ENCODE measurements around the gene MOSMO.

The MOSMO gene

GRCh38 chr16:21973945-21974344 is 34.0 kb upstream of the MOSMO start:
- no peak overlapping the region for H3K4me3 ChIP-seq (ENCODE audit: low read depth, low read length)
- TF ChIP-seq, protein P1, sequence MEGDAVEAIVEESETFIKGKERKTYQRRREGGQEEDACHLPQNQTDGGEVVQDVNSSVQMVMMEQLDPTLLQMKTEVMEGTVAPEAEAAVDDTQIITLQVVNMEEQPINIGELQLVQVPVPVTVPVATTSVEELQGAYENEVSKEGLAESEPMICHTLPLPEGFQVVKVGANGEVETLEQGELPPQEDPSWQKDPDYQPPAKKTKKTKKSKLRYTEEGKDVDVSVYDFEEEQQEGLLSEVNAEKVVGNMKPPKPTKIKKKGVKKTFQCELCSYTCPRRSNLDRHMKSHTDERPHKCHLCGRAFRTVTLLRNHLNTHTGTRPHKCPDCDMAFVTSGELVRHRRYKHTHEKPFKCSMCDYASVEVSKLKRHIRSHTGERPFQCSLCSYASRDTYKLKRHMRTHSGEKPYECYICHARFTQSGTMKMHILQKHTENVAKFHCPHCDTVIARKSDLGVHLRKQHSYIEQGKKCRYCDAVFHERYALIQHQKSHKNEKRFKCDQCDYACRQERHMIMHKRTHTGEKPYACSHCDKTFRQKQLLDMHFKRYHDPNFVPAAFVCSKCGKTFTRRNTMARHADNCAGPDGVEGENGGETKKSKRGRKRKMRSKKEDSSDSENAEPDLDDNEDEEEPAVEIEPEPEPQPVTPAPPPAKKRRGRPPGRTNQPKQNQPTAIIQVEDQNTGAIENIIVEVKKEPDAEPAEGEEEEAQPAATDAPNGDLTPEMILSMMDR (IDR thresholded peaks at IDR 0.05; ENCODE audit: low read depth, low read length) = no peak
- DNase-seq = no peak
- H3K9me3 ChIP-seq = no peaks in the 10 kb centered on the region
- no peaks in the 10 kb centered on the region for H3K4me1 ChIP-seq
- peaks cover 92% of the 10 kb centered on the region for H3K36me3 ChIP-seq
- H3K27me3 ChIP-seq = no peaks in the 10 kb centered on the region

DNA sequence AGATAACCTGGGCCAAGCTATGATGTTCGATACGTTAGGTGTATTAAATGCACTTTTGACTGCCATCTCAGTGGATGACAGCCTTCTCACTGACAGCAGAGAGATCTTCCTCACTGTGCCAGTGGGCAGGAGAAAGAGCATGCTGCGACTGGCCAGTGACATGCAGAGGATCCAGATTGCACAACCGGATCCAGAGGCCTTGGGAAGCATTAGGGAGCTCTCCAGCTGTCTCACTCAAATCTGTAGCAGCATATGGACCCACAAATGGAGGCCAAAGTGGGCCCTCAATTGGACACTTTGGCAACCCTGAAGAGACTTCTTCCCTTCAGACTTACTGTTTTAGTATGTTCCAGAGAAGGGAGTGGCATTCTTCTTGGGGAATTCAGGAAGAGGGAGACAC is 27.9 kb upstream of the MOSMO start:
- H3K4me3 ChIP-seq (ENCODE audit: low read depth, low read length) = no peak overlapping the region
- DNase-seq = no peak
- H3K27me3 ChIP-seq = no peaks in the 10 kb centered on the region
- no peaks in the 10 kb centered on the region for H3K4me1 ChIP-seq
- TF ChIP-seq, protein P1 (IDR thresholded peaks at IDR 0.05; ENCODE audit: low read depth, low read length) = no peak
- no peaks in the 10 kb centered on the region for H3K9me3 ChIP-seq
- peaks cover 98% of the 10 kb centered on the region for H3K36me3 ChIP-seq

DNA sequence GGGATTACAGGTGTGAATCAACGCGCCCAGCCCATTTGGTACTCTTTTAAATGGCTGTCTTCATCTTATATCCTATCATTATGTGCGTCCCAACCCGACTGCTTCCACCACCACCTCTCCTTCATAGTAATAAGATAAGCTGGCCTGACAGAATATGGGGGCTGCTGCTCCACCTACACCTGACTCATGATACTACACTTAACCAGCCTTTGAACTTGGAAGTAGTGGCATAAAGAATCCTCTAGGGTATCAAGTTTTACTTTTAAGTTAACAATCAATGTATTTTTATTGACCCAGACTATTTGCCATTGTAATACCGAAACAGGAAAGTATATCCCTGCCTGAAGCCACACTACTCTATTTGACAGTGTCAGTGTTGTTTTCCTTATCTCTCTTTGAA is 25.8 kb upstream of the MOSMO start:
- Histone ChIP-seq H3K9me3 (no peaks in the 10 kb centered on the region), H3K4me1 (no peaks in the 10 kb centered on the region), H3K27me3 (no peaks in the 10 kb centered on the region), H3K36me3 (peaks cover 79% of the 10 kb centered on the region), H3K4me3 (ENCODE audit: low read depth, low read length) (no peak overlapping the region)
- TF ChIP-seq, protein P1 (IDR thresholded peaks at IDR 0.05; ENCODE audit: low read depth, low read length) = no peak
- DNase-seq = no peak

GRCh38 chr16:21984062-21984461 is 23.8 kb upstream of the MOSMO start:
- Histone ChIP-seq H3K9me3 (no peaks in the 10 kb centered on the region), H3K36me3 (peaks cover 60% of the 10 kb centered on the region), H3K4me1 (no peaks in the 10 kb centered on the region), H3K4me3 (ENCODE audit: low read depth, low read length) (no peak overlapping the region), H3K27me3 (no peaks in the 10 kb centered on the region)
- TF ChIP-seq, protein P1 (IDR thresholded peaks at IDR 0.05; ENCODE audit: low read depth, low read length) = no peak
- DNase-seq = no peak

DNA sequence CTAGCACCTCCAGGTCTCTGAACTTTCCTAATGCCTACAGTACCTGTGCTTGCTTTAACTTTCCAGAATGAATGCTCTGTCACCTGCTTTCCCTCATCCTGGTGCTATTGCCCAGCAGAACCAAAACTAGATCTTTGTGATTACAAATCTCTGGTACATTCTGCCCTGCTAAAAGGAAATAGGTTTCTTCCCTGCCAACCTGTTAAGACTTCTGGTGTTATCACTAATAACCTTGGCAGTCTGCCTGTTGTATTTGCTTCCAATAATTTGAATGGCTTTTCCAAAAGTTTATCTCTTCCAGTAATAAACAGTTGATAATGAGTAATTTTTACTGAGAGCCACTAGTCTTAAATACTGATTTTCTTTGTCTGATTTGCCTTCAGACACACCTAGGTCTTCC is 22.4 kb upstream of the MOSMO start:
- Histone ChIP-seq H3K4me1 (no peaks in the 10 kb centered on the region), H3K27me3 (no peaks in the 10 kb centered on the region), H3K4me3 (ENCODE audit: low read depth, low read length) (no peak overlapping the region), H3K9me3 (no peaks in the 10 kb centered on the region), H3K36me3 (peaks cover 45% of the 10 kb centered on the region)
- TF ChIP-seq, protein P1 (IDR thresholded peaks at IDR 0.05; ENCODE audit: low read depth, low read length) = no peak
- no peak for DNase-seq

GRCh38 chr16:21986692-21987246 is 21.1 kb upstream of the MOSMO start:
- Histone ChIP-seq H3K4me1 (no peaks in the 10 kb centered on the region), H3K4me3 (ENCODE audit: low read depth, low read length) (no peak overlapping the region), H3K36me3 (peaks cover 34% of the 10 kb centered on the region), H3K9me3 (no peaks in the 10 kb centered on the region), H3K27me3 (no peaks in the 10 kb centered on the region)
- TF ChIP-seq, protein P1 (IDR thresholded peaks at IDR 0.05; ENCODE audit: low read depth, low read length) = no peak
- no peak for DNase-seq
